Chondrocyte (in vitro differentiated cells): ENCODE results near the gene CTIF. TPM values are rescaled to one million over a fixed set of nuclear protein-coding genes. Genes with fewer than 3 reads are reported as not detected.

Source experiments
- DNase-seq: peaks from one replicate; pipeline ENCODE4 v3.0.0; 2021; ENCODE audit warnings: mixed read lengths, low spot score
- H3K27ac Mint-ChIP-seq: one replicate; pipeline ENCODE4 v1.8.0; 2021; ENCODE audit warnings: mild to moderate bottlenecking, moderate library complexity, mixed read lengths; ENCODE audit not compliant: unreplicated experiment
- H3K27me3 Mint-ChIP-seq: 2 replicates; pipeline ENCODE4 v1.8.0; 2021; ENCODE audit warnings: low read depth, mixed read lengths
- H3K36me3 Mint-ChIP-seq: 2 replicates; pipeline ENCODE4 v1.8.0; 2021; ENCODE audit warnings: low read depth, mixed read lengths
- H3K4me1 Mint-ChIP-seq: 2 replicates; pipeline ENCODE4 v1.8.0; 2021; ENCODE audit warnings: low read depth, mild to moderate bottlenecking, mixed read lengths
- H3K4me3 Mint-ChIP-seq: one replicate; pipeline ENCODE4 v1.8.0; 2021; ENCODE audit warnings: mild to moderate bottlenecking, moderate library complexity, mixed read lengths; ENCODE audit not compliant: unreplicated experiment
- H3K9me3 Mint-ChIP-seq: 2 replicates; pipeline ENCODE4 v1.8.0; 2021; ENCODE audit warnings: low read depth, mixed read lengths
- total RNA-seq: library from RNA; stranded (reverse); gene quantifications from 3 replicates; pipeline ENCODE4 v1.2.1, GENCODE V29; 2021
- TF ChIP-seq, protein P1 (sequence below): fragments of 200-600 bp; sonication (generic); IDR thresholded peaks from 2 replicates; pipeline ENCODE4 v1.5.0; 2021; ENCODE audit warnings: antibody characterized with exemption, mild to moderate bottlenecking, moderate library complexity

The CTIF gene
- total RNA-seq, 1 donor from 2014 or later = 184 TPM

DNA sequence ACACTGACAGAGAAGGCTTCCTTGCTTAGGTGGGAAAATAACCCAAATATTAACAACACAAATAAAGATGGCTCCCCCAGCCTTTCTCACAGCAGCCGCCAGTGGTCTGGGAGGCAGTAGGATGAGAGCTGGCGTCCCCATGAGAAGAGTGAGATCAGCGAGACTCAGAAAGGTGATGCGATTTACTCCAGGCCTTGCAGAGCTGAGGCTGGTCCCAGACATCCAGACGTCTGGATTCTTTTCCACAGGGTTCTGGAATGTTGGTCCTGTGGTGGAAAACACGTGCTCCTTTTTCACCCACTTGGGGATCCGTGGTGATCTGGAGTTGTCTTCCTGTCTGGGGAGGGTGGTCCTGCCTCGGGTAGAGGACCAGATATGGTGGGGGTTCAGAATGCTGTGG lies 190.6 kb downstream of the CTIF start:
- peak overlapping the region; percentile 91 for H3K27ac Mint-ChIP-seq
- H3K4me1 Mint-ChIP-seq = peaks cover 52% of the 10 kb centered on the region
- H3K4me3 Mint-ChIP-seq = no peak overlapping the region

DNA sequence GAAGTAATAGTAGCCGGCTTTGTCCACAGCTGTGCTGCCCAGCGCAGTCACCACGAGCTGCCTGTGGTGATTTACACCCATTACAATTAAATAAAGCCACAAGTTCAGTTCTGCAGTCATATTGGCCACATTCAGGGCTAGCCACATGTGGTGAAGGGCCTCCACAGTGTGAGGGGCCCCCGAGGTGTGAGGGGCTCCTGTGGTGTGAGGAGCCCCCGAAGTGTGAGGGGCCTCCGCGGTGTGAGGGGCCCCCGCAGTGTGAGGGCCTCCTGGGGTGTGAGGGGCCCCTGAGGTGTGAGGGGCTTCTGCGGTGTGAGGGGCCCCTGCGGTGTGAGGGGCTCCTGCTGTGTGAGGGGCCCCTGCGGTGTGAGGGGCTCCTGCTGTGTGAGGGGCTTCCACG lies 191.2 kb downstream of the CTIF start:
- Mint-ChIP-seq H3K4me3 (no peak overlapping the region), H3K27me3 (no peaks in the 10 kb centered on the region), H3K9me3 (peaks cover 17% of the 10 kb centered on the region), H3K27ac (peak overlapping the region; percentile 91), H3K36me3 (peaks cover 31% of the 10 kb centered on the region), H3K4me1 (peaks cover 57% of the 10 kb centered on the region)
- TF ChIP-seq, protein P1, sequence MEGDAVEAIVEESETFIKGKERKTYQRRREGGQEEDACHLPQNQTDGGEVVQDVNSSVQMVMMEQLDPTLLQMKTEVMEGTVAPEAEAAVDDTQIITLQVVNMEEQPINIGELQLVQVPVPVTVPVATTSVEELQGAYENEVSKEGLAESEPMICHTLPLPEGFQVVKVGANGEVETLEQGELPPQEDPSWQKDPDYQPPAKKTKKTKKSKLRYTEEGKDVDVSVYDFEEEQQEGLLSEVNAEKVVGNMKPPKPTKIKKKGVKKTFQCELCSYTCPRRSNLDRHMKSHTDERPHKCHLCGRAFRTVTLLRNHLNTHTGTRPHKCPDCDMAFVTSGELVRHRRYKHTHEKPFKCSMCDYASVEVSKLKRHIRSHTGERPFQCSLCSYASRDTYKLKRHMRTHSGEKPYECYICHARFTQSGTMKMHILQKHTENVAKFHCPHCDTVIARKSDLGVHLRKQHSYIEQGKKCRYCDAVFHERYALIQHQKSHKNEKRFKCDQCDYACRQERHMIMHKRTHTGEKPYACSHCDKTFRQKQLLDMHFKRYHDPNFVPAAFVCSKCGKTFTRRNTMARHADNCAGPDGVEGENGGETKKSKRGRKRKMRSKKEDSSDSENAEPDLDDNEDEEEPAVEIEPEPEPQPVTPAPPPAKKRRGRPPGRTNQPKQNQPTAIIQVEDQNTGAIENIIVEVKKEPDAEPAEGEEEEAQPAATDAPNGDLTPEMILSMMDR = no peak
- DNase-seq = no peak

More for the DNA sequence above, 190.6 kb downstream of the CTIF start:
- H3K36me3 Mint-ChIP-seq = peaks cover 37% of the 10 kb centered on the region
- TF ChIP-seq, protein P1 = no peak
- no peak for DNase-seq
- no peaks in the 10 kb centered on the region for H3K27me3 Mint-ChIP-seq
- H3K9me3 Mint-ChIP-seq = peaks cover 17% of the 10 kb centered on the region

DNA sequence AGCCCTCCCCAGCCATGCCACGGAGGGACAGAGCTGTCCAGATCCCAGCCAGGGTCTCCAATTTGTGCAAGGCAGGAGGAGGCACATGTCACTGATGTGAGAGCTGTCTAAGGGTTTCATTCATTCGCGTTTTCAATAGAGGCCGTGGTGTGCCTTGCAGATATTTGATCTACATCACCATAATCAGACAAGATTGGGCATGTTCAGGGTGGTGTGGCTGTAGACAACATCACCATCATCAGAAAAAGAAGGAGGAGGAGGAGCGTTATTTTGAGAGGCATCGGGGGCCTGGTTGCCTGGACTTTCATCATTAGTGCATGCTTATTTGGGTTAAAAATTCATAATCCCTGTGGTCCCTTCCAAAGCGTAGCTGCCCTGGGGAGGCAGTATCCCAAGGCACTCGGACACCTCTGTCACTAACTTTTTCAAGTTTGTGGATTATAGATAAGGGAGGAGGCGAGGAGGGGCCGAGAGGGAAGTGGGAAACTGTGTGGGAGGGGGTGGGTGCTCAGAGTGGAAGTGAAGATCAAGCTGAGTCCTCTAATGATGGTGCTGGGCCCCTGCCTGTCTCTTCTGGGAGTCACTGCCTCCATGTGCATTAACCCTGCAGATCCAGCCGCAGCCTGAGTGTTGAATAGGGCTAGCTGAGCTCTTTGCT lies 194.1 kb downstream of the CTIF start:
- Mint-ChIP-seq H3K9me3 (peaks cover 6% of the 10 kb centered on the region), H3K36me3 (peaks cover 14% of the 10 kb centered on the region), H3K27ac (peak overlapping the region; percentile 76), H3K27me3 (no peaks in the 10 kb centered on the region), H3K4me3 (no peak overlapping the region), H3K4me1 (peaks cover 65% of the 10 kb centered on the region)
- TF ChIP-seq, protein P1 = no peak
- DNase-seq = no peak

DNA sequence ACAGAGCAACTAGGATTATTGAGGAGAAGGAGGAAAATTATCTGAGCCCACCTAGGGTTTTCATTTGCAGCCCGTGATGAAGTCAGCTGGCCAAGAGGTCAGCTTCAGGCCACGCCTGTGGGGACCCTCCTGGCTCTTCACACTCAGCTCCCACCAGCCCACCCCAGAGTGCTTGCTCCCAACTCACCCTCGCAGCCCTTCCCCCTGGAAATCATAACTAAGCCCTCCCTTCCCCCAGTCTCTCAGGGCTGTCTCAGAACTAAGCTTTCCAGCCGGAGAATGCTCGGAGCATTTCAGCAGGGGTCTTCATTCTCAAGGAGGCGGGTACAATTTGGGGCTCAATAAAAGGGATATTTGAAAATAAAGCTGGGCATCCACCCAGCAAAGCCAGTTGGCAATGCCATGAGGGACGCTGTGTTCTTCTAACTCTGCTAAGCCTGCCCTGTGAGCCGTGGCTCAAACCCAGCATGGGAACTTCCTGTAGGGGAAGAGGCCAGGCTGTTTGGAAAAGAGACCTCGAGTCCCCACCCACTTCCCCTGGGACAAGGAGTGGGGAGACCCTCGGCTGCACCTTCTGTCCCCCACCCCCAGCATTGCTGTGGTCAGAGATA lies 194.9 kb downstream of the CTIF start:
- TF ChIP-seq, protein P1 = no peak
- H3K4me1 Mint-ChIP-seq = peaks cover 65% of the 10 kb centered on the region
- peaks cover 15% of the 10 kb centered on the region for H3K36me3 Mint-ChIP-seq
- no peak overlapping the region for H3K4me3 Mint-ChIP-seq
- DNase-seq = no peak
- no peaks in the 10 kb centered on the region for H3K27me3 Mint-ChIP-seq
- no peaks in the 10 kb centered on the region for H3K9me3 Mint-ChIP-seq
- H3K27ac Mint-ChIP-seq = peak overlapping the region; percentile 76

DNA sequence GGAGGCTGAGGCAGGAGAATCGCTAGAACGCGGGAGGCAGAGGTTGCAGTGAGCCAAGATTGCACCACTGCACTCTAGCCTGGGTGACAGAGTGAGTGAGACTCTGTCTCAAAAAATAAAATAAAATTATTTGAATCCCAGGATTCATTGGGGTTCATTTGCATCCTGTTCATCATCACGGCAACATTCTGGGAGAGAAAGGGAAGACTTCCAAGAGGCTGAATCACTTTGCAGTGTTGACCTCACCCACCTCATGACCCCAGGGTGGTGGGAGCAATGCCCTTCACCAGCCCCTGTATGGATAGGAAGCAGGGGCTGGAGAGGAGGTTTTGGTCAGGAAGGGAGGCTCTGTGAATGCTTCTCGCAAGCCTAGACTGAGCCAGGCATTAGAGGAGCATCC lies 195.6 kb downstream of the CTIF start:
- Mint-ChIP-seq H3K36me3 (peaks cover 14% of the 10 kb centered on the region), H3K4me3 (no peak overlapping the region), H3K27ac (no peak overlapping the region), H3K9me3 (no peaks in the 10 kb centered on the region), H3K4me1 (peaks cover 65% of the 10 kb centered on the region), H3K27me3 (no peaks in the 10 kb centered on the region)
- TF ChIP-seq, protein P1 = no peak
- DNase-seq = no peak
